ELF-1 (cell line): ENCODE results near the gene VSIG8.
"Not testable (repeated sequence)": the region's sequence is repeated elsewhere in the genome, so short reads cannot be mapped to it uniquely, and the experiment has no call there.

Source experiments
- DNase-seq: peaks from one replicate; pipeline ENCODE4 v3.0.0-alpha.2; 2016; ENCODE audit warnings: low read depth, low spot score

VSIG8 gene

GRCh38 chr1:159862557-159862956 lies at the start of gene VSIG8:
Gene VSIG8, minus strand, starts transcription at chr1:159862657. Its CDS starts 136 bp downstream, at chr1:159862521.
- DNase-seq: no peak

GRCh38 chr1:159911326-159912070 lies 49.0 kb upstream of the VSIG8 start:
- DNase-seq: no peak

- DNase-seq: no peak
Measured at GRCh38 chr1:159908031-159908940, 45.8 kb upstream of the VSIG8 start.

GRCh38 chr1:159906960-159907359 lies 44.5 kb upstream of the VSIG8 start:
- DNase-seq: peak; percentile 50

GRCh38 chr1:159904036-159904435 lies 41.6 kb upstream of the VSIG8 start:
- not testable (repeated sequence) for DNase-seq

GRCh38 chr1:159902541-159902940 lies 40.1 kb upstream of the VSIG8 start:
- no peak for DNase-seq

GRCh38 chr1:159900755-159901360 lies 38.4 kb upstream of the VSIG8 start:
- peak; percentile 82 for DNase-seq

GRCh38 chr1:159900086-159900680 lies 37.7 kb upstream of the VSIG8 start, which contains the start of gene CFAP45:
Gene CFAP45, minus strand, starts transcription at chr1:159900165. Its CDS starts 67 bp downstream, at chr1:159900098.
- DNase-seq: peak; percentile 93

GRCh38 chr1:159899634-159900033 lies 37.2 kb upstream of the VSIG8 start:
- not testable (repeated sequence) for DNase-seq

GRCh38 chr1:159898527-159898926 lies 36.1 kb upstream of the VSIG8 start:
- DNase-seq: no peak

- DNase-seq: no peak
Measured at GRCh38 chr1:159897962-159898361, 35.5 kb upstream of the VSIG8 start.

- no peak for DNase-seq
Measured at GRCh38 chr1:159896546-159896930, 34.1 kb upstream of the VSIG8 start.

- no peak for DNase-seq
Measured at GRCh38 chr1:159895836-159896545, 33.5 kb upstream of the VSIG8 start.

- no peak for DNase-seq
Measured at GRCh38 chr1:159895286-159895685, 32.8 kb upstream of the VSIG8 start.

GRCh38 chr1:159892944-159893343 lies 30.5 kb upstream of the VSIG8 start:
- DNase-seq: no peak

- DNase-seq: peak; percentile 82
Measured at GRCh38 chr1:159891275-159892157, 29.1 kb upstream of the VSIG8 start.

- no peak for DNase-seq
Measured at GRCh38 chr1:159890390-159890789, 27.9 kb upstream of the VSIG8 start.

- DNase-seq: no peak
Measured at GRCh38 chr1:159889821-159890252, 27.4 kb upstream of the VSIG8 start.

GRCh38 chr1:159889202-159889601 lies 26.7 kb upstream of the VSIG8 start:
- DNase-seq: no peak

- DNase-seq: no peak
Measured at GRCh38 chr1:159884296-159884695, 21.8 kb upstream of the VSIG8 start.
